WERI-Rb-1 (cell line): ENCODE results near the gene TMEM252.

Experiments used
- DNase-seq: peaks from one replicate; pipeline ENCODE4 v3.0.0-alpha.2; 2020
- H3K27ac ChIP-seq: fragments of 250-450 bp; sonication (Bioruptor Pico); 2 replicates; pipeline ENCODE4 v1.5.1; 2020; ENCODE audit warnings: mild to moderate bottlenecking, moderate library complexity
- H3K27me3 ChIP-seq: fragments of 250-450 bp; sonication (Bioruptor Pico); 2 replicates; pipeline ENCODE4 v1.5.1; 2021; ENCODE audit warnings: mild to moderate bottlenecking, low read depth, moderate library complexity; ENCODE audit not compliant: insufficient read depth, severe bottlenecking
- H3K36me3 ChIP-seq: fragments of 250-450 bp; sonication (Bioruptor Pico); 2 replicates; pipeline ENCODE4 v1.5.1; 2020; ENCODE audit warnings: mild to moderate bottlenecking, moderate library complexity
- H3K4me3 ChIP-seq: 2 replicates; pipeline ENCODE4 v1.5.1; 2011; ENCODE audit warnings: low read depth, mild to moderate bottlenecking, control low read depth, low read length
- H3K9me3 ChIP-seq: fragments of 250-450 bp; sonication (Bioruptor Pico); 2 replicates; pipeline ENCODE4 v1.5.1; 2021; ENCODE audit warnings: mild to moderate bottlenecking, moderate library complexity; ENCODE audit not compliant: severe bottlenecking
- CTCF ChIP-seq: IDR thresholded peaks from 2 replicates; pipeline ENCODE4 v1.5.1; 2011; ENCODE audit warnings: low read depth, mild to moderate bottlenecking, control low read depth, inconsistent platforms, low read length

Gene TMEM252

GRCh38 chr9:68522131-68522530 is 18.6 kb downstream of the TMEM252 start:
- Histone ChIP-seq H3K9me3 (peaks cover 6% of the 10 kb centered on the region), H3K36me3 (no peaks in the 10 kb centered on the region), H3K27me3 (peaks cover 4% of the 10 kb centered on the region), H3K4me3 (no peak overlapping the region), H3K27ac (no peak overlapping the region)
- TF ChIP-seq CTCF = no peak
- DNase-seq = no peak

DNA sequence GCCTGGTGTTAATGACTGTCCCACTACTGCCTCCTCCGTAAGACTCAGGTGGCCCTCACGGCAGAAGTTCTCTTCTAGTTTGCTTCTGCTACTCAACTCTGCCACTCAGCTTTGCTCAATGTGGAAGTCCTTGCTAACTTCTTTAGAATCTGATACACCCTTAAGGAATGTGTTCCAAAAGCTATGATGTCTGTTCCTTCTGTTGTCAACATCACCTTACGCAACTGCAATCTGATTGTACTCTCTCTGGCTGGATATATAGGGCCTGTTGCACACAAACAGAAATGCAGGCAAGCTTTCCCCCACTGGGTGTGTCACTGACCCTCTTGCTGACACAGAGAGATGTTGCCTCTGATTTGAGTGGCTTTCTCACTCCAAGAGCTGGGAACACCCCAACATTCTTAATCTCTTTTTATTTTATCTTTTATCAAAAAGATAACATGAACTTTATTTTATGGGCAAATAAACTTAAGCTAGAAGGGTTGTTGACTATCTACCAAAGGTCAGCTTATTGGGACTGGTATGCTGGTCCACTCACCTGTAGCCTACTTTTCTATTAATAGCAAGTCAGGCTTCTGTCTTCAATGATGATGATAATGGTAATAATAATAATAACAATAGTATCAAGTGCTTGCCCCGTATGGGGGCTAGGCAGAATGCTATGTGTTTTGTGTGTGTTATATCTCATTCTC is 25.2 kb downstream of the TMEM252 start:
- H3K36me3 ChIP-seq = no peaks in the 10 kb centered on the region
- H3K9me3 ChIP-seq = peaks cover 6% of the 10 kb centered on the region
- peaks cover 23% of the 10 kb centered on the region for H3K27me3 ChIP-seq
- no peak for DNase-seq
- no peak overlapping the region for H3K4me3 ChIP-seq
- no peak overlapping the region for H3K27ac ChIP-seq
- no peak for TF ChIP-seq CTCF

DNA sequence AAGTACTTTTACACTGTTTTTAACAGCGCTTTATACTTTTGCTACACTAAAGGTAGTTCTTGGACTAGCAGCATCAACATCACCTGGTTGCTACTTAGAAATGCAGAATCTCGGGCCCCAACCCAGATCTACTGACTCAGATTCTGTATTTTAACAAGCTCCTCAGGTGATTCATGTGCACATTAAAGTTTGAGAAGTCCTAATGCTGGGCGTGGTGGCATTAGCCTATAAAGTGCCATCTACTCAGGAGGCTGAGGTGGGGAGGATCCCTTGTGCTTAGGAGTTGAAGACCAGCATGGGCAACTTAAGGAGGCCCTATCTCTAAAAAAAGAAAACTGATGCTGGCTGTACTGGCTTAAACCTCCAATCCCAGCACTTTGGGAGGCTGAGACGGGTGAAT is 26.7 kb downstream of the TMEM252 start:
- no peak for TF ChIP-seq CTCF
- Histone ChIP-seq H3K27me3 (peaks cover 23% of the 10 kb centered on the region), H3K27ac (no peak overlapping the region), H3K9me3 (peaks cover 6% of the 10 kb centered on the region), H3K4me3 (no peak overlapping the region), H3K36me3 (no peaks in the 10 kb centered on the region)
- no peak for DNase-seq

GRCh38 chr9:68513385-68513784 is 27.3 kb downstream of the TMEM252 start:
- Histone ChIP-seq H3K27ac (no peak overlapping the region), H3K9me3 (peaks cover 4% of the 10 kb centered on the region), H3K36me3 (no peaks in the 10 kb centered on the region), H3K4me3 (no peak overlapping the region), H3K27me3 (peaks cover 23% of the 10 kb centered on the region)
- no peak for DNase-seq
- TF ChIP-seq CTCF = no peak

- no peak for TF ChIP-seq CTCF
- Histone ChIP-seq H3K4me3 (no peak overlapping the region), H3K27ac (no peak overlapping the region), H3K36me3 (no peaks in the 10 kb centered on the region), H3K27me3 (peaks cover 28% of the 10 kb centered on the region), H3K9me3 (no peaks in the 10 kb centered on the region)
- no peak for DNase-seq
Observed at GRCh38 chr9:68509689-68510088, 31.0 kb downstream of the TMEM252 start.

DNA sequence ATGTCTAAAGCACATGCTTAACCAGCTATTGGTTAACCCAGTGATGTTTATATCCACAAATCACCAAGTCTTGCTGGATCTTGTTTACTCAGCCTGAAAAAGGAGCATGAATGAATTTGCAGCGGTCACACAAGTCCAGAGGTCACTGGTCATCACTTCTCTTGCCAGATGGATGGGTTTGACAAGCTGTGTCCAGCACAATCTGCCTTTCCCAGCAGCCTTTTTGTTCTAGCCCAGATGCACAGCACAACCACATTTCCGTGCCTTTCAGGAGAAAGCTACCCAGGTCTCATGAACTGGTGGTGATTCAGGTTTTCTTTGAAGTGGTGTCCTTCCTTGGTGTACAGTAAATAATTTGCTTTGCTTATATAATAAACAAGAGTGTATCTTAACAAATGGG is 32.1 kb downstream of the TMEM252 start:
- H3K4me3 ChIP-seq = no peak overlapping the region
- no peak for TF ChIP-seq CTCF
- no peaks in the 10 kb centered on the region for H3K9me3 ChIP-seq
- no peaks in the 10 kb centered on the region for H3K36me3 ChIP-seq
- no peak for DNase-seq
- H3K27ac ChIP-seq = no peak overlapping the region
- H3K27me3 ChIP-seq = peaks cover 28% of the 10 kb centered on the region
